ENCODE measurements around the gene SOCS6.
"Not testable (repeated sequence)": the region's sequence is repeated elsewhere in the genome, so short reads cannot be mapped to it uniquely, and the experiment has no call there.

Gene SOCS6

GRCh38 chr18:70333757-70334156, 44.9 kb downstream of the SOCS6 start:
- in situ Hi-C loops (cut with HindIII; ENCODE audit: low pct_unique_long_range_greater_than_20kb, low sequenced_read_pairs) = no loop called here
- DNase-seq (ENCODE audit: low read depth in 1 of 2, low spot score in 1 of 2) = no peak
- no peak for TF ChIP-seq JUND (IDR thresholded peaks at IDR 0.05; ENCODE audit: low read depth)

- TF ChIP-seq JUND (IDR thresholded peaks at IDR 0.05; ENCODE audit: low read depth) = no peak
- DNase-seq (ENCODE audit: low read depth in 1 of 2, low spot score in 1 of 2) = no peak
- in situ Hi-C loops (cut with HindIII; ENCODE audit: low pct_unique_long_range_greater_than_20kb, low sequenced_read_pairs) = no loop called here
These were observed 45.4 kb downstream of the SOCS6 start for GRCh38 chr18:70334264-70334663.

- in situ Hi-C loops (cut with HindIII; ENCODE audit: low pct_unique_long_range_greater_than_20kb, low sequenced_read_pairs) = no loop called here
- no peak for TF ChIP-seq JUND (IDR thresholded peaks at IDR 0.05; ENCODE audit: low read depth)
- DNase-seq (ENCODE audit: low read depth in 1 of 2, low spot score in 1 of 2) = no peak
These were observed 46.0 kb downstream of the SOCS6 start for GRCh38 chr18:70334728-70335329.

- in situ Hi-C loops (cut with HindIII; ENCODE audit: low pct_unique_long_range_greater_than_20kb, low sequenced_read_pairs) = no loop called here
- no peak for TF ChIP-seq JUND (IDR thresholded peaks at IDR 0.05; ENCODE audit: low read depth)
- no peak for DNase-seq (ENCODE audit: low read depth in 1 of 2, low spot score in 1 of 2)
These were observed 47.3 kb downstream of the SOCS6 start for GRCh38 chr18:70335892-70336726.

GRCh38 chr18:70337139-70337972, 48.5 kb downstream of the SOCS6 start:
- DNase-seq (ENCODE audit: low read depth in 1 of 2, low spot score in 1 of 2) = peak; percentile 5 to 66
- in situ Hi-C loops (cut with HindIII; ENCODE audit: low pct_unique_long_range_greater_than_20kb, low sequenced_read_pairs) = no loop called here
- 0 out of 2 replicates have a peak, but pooled peaks have one; percentile 51 for TF ChIP-seq JUND (IDR thresholded peaks at IDR 0.05; ENCODE audit: low read depth)

- no peak for DNase-seq (ENCODE audit: low read depth in 1 of 2, low spot score in 1 of 2)
- no peak for TF ChIP-seq JUND (IDR thresholded peaks at IDR 0.05; ENCODE audit: low read depth)
- in situ Hi-C loops (cut with HindIII; ENCODE audit: low pct_unique_long_range_greater_than_20kb, low sequenced_read_pairs) = no loop called here
These were observed 50.0 kb downstream of the SOCS6 start for GRCh38 chr18:70338890-70339289.

GRCh38 chr18:70339915-70340314, 51.1 kb downstream of the SOCS6 start:
- no peak for TF ChIP-seq JUND (IDR thresholded peaks at IDR 0.05; ENCODE audit: low read depth)
- in situ Hi-C loops (cut with HindIII; ENCODE audit: low pct_unique_long_range_greater_than_20kb, low sequenced_read_pairs) = no loop called here
- no peak for DNase-seq (ENCODE audit: low read depth in 1 of 2, low spot score in 1 of 2)

GRCh38 chr18:70348481-70348880, 59.6 kb downstream of the SOCS6 start:
- in situ Hi-C loops (cut with HindIII; ENCODE audit: low pct_unique_long_range_greater_than_20kb, low sequenced_read_pairs) = not testable (repeated sequence)
- DNase-seq (ENCODE audit: low read depth in 1 of 2, low spot score in 1 of 2) = peak in 1 of 2 experiments; percentile 79

- DNase-seq (ENCODE audit: low read depth in 1 of 2, low spot score in 1 of 2) = no peak
- TF ChIP-seq JUND (IDR thresholded peaks at IDR 0.05; ENCODE audit: low read depth) = no peak
- in situ Hi-C loops (cut with HindIII; ENCODE audit: low pct_unique_long_range_greater_than_20kb, low sequenced_read_pairs) = no loop called here
These were observed 60.5 kb downstream of the SOCS6 start for GRCh38 chr18:70349316-70349715.

- DNase-seq (ENCODE audit: low read depth in 1 of 2, low spot score in 1 of 2) = no peak
- in situ Hi-C loops (cut with HindIII; ENCODE audit: low pct_unique_long_range_greater_than_20kb, low sequenced_read_pairs) = no loop called here
- no peak for TF ChIP-seq JUND (IDR thresholded peaks at IDR 0.05; ENCODE audit: low read depth)
These were observed 65.2 kb downstream of the SOCS6 start for GRCh38 chr18:70354080-70354479.

- no peak for TF ChIP-seq JUND (IDR thresholded peaks at IDR 0.05; ENCODE audit: low read depth)
- DNase-seq (ENCODE audit: low read depth in 1 of 2, low spot score in 1 of 2) = no peak
- in situ Hi-C loops (cut with HindIII; ENCODE audit: low pct_unique_long_range_greater_than_20kb, low sequenced_read_pairs) = no loop called here
These were observed 65.9 kb downstream of the SOCS6 start for GRCh38 chr18:70354771-70355170.

- in situ Hi-C loops (cut with HindIII; ENCODE audit: low pct_unique_long_range_greater_than_20kb, low sequenced_read_pairs) = no loop called here
- no peak for DNase-seq (ENCODE audit: low read depth in 1 of 2, low spot score in 1 of 2)
- TF ChIP-seq JUND (IDR thresholded peaks at IDR 0.05; ENCODE audit: low read depth) = no peak
These were observed 67.0 kb downstream of the SOCS6 start for GRCh38 chr18:70355620-70356385.

GRCh38 chr18:70358105-70358406, 69.2 kb downstream of the SOCS6 start:
- in situ Hi-C loops (cut with HindIII; ENCODE audit: low pct_unique_long_range_greater_than_20kb, low sequenced_read_pairs); DNase-seq (ENCODE audit: low read depth in 1 of 2, low spot score in 1 of 2): not testable (repeated sequence)

Data from T47D (cell line).